Measurements from ENCODE around the gene VAV3. TPM values are rescaled to one million over a fixed set of nuclear protein-coding genes. Genes with fewer than 3 reads are reported as not detected.
"Not testable (repeated sequence)": the region's sequence is repeated elsewhere in the genome, so short reads cannot be mapped to it uniquely, and the experiment has no call there.

The VAV3 gene
- total RNA-seq, 2 experiments from 2014 or later, result 5.1 to 5.2 TPM

- CTCF ChIA-PET, result interaction anchor here (0.5 kb wide), 1 partner anchor 1785 kb away, joined by 4 read pairs; no protein-coding TSS in a partner anchor
- POLR2A ChIA-PET, result no interaction called here
These were observed 65.3 kb downstream of the VAV3 start for GRCh38 chr1:107899655-107900054.

- POLR2A ChIA-PET, result no interaction called here
- CTCF ChIA-PET, result no interaction called here
These were observed 67.3 kb downstream of the VAV3 start for GRCh38 chr1:107897438-107898345.

GRCh38 chr1:107896936-107897335, 68.0 kb downstream of the VAV3 start:
- POLR2A ChIA-PET, result no interaction called here
- CTCF ChIA-PET, result no interaction called here

GRCh38 chr1:107896401-107896800, 68.6 kb downstream of the VAV3 start:
- ChIA-PET CTCF (no interaction called here), POLR2A (no interaction called here)

GRCh38 chr1:107895403-107896191, 69.4 kb downstream of the VAV3 start:
- POLR2A ChIA-PET, result no interaction called here
- CTCF ChIA-PET, result no interaction called here

- ChIA-PET CTCF (no interaction called here), POLR2A (no interaction called here)
These were observed 70.4 kb downstream of the VAV3 start for GRCh38 chr1:107894605-107895004.

GRCh38 chr1:107893350-107893749, 71.6 kb downstream of the VAV3 start:
- CTCF ChIA-PET, POLR2A ChIA-PET: not testable (repeated sequence)

- POLR2A ChIA-PET, result no interaction called here
- CTCF ChIA-PET, result no interaction called here
These were observed 75.5 kb downstream of the VAV3 start for GRCh38 chr1:107889524-107889923.

- POLR2A ChIA-PET, result no interaction called here
- CTCF ChIA-PET, result interaction anchor here (1.1 kb wide), 1 partner anchor 242 kb away, joined by 3 read pairs; no protein-coding TSS in a partner anchor
These were observed 81.4 kb downstream of the VAV3 start for GRCh38 chr1:107883562-107883961.

- CTCF ChIA-PET, result no interaction called here
- POLR2A ChIA-PET, result no interaction called here
These were observed 85.1 kb downstream of the VAV3 start for GRCh38 chr1:107879927-107880326.

GRCh38 chr1:107879346-107879745, 85.6 kb downstream of the VAV3 start:
- POLR2A ChIA-PET, result no interaction called here
- CTCF ChIA-PET, result no interaction called here

- ChIA-PET CTCF (no interaction called here), POLR2A (no interaction called here)
These were observed 87.2 kb downstream of the VAV3 start for GRCh38 chr1:107877745-107878144.

GRCh38 chr1:107877092-107877491, 87.9 kb downstream of the VAV3 start:
- POLR2A ChIA-PET, result no interaction called here
- CTCF ChIA-PET, result no interaction called here

- CTCF ChIA-PET, result no interaction called here
- POLR2A ChIA-PET, result no interaction called here
These were observed 89.3 kb downstream of the VAV3 start for GRCh38 chr1:107875689-107876088.

GRCh38 chr1:107874221-107874620, 90.8 kb downstream of the VAV3 start:
- CTCF ChIA-PET, result no interaction called here
- POLR2A ChIA-PET, result no interaction called here

- ChIA-PET CTCF (no interaction called here), POLR2A (interaction anchor here (0.6 kb wide), 1 partner anchor 15 kb away, joined by 6 read pairs; no protein-coding TSS in a partner anchor)
These were observed 93.1 kb downstream of the VAV3 start for GRCh38 chr1:107871687-107872395.

GRCh38 chr1:107871259-107871658, 93.7 kb downstream of the VAV3 start:
- CTCF ChIA-PET, result no interaction called here
- POLR2A ChIA-PET, result interaction anchor here (0.6 kb wide), 1 partner anchor 15 kb away, joined by 6 read pairs; no protein-coding TSS in a partner anchor

GRCh38 chr1:107870696-107871095, 94.3 kb downstream of the VAV3 start:
- POLR2A ChIA-PET, result interaction anchor here (0.6 kb wide), 1 partner anchor 97 kb away, joined by 3 read pairs; no protein-coding TSS in a partner anchor
- CTCF ChIA-PET, result no interaction called here

GRCh38 chr1:107867897-107868296, 97.1 kb downstream of the VAV3 start:
- ChIA-PET CTCF (interaction anchor here (0.7 kb wide), 1 partner anchor 50 kb away, joined by 3 read pairs; no protein-coding TSS in a partner anchor), POLR2A (no interaction called here)

- CTCF ChIA-PET, result interaction anchor here (0.7 kb wide), 1 partner anchor 50 kb away, joined by 3 read pairs; no protein-coding TSS in a partner anchor
These were observed 97.6 kb downstream of the VAV3 start for GRCh38 chr1:107867422-107867821.

More at GRCh38 chr1:107867422-107867821, 97.6 kb downstream of the VAV3 start:
- POLR2A ChIA-PET, result no interaction called here
